Measurements from ENCODE around the gene TBC1D13. TPM values are rescaled to one million over a fixed set of nuclear protein-coding genes. Genes with fewer than 3 reads are reported as not detected.
"Not testable (repeated sequence)": the region's sequence is repeated elsewhere in the genome, so short reads cannot be mapped to it uniquely, and the experiment has no call there.

Gene TBC1D13
- polyA plus RNA-seq, 1 experiment, result 31.9 TPM

- no peak for DNase-seq (ENCODE audit: low read depth)
- Histone ChIP-seq H3K36me3 (ENCODE audit: control insufficient read depth, insufficient read depth, low read length) (no peaks in the 10 kb centered on the region), H3K4me3 (ENCODE audit: low read depth, low read length) (no peak overlapping the region), H3K27me3 (ENCODE audit: control insufficient read depth, insufficient read depth, low read length) (no peaks in the 10 kb centered on the region)
- POLR2A ChIA-PET, result no interaction called here
- peak; percentile 39 for TF ChIP-seq CTCF (IDR thresholded peaks at IDR 0.05; ENCODE audit: insufficient read depth, low read depth, low read length)
- CTCF ChIA-PET, result interaction anchor here (0.5 to 2.8 kb wide), 9 partner anchors 14 to 161 kb away, joined by 3 to 11 read pairs (median 4); partner anchors contain the start of gene ENDOG
Measured at GRCh38 chr9:128845186-128845931, 58.3 kb downstream of the TBC1D13 start.

- TF ChIP-seq CTCF (IDR thresholded peaks at IDR 0.05; ENCODE audit: insufficient read depth, low read depth, low read length), result no peak
- DNase-seq (ENCODE audit: low read depth), result no peak
- ChIA-PET CTCF (interaction anchor here (1.0 kb wide), 2 partner anchors 16 to 81 kb away, joined by 3 to 4 read pairs; no protein-coding TSS in a partner anchor), POLR2A (no interaction called here)
- H3K27me3 ChIP-seq (ENCODE audit: control insufficient read depth, insufficient read depth, low read length), result no peaks in the 10 kb centered on the region
- H3K4me3 ChIP-seq (ENCODE audit: low read depth, low read length), result no peak overlapping the region
- no peaks in the 10 kb centered on the region for H3K36me3 ChIP-seq (ENCODE audit: control insufficient read depth, insufficient read depth, low read length)
Measured at GRCh38 chr9:128846680-128847030, 59.6 kb downstream of the TBC1D13 start.

- Histone ChIP-seq H3K4me3 (ENCODE audit: low read depth, low read length) (no peak overlapping the region), H3K36me3 (ENCODE audit: control insufficient read depth, insufficient read depth, low read length) (no peaks in the 10 kb centered on the region), H3K27me3 (ENCODE audit: control insufficient read depth, insufficient read depth, low read length) (no peaks in the 10 kb centered on the region)
- no peak for TF ChIP-seq CTCF (IDR thresholded peaks at IDR 0.05; ENCODE audit: insufficient read depth, low read depth, low read length)
- CTCF ChIA-PET, result no interaction called here
- no peak for DNase-seq (ENCODE audit: low read depth)
- POLR2A ChIA-PET, result no interaction called here
Measured at GRCh38 chr9:128847803-128848202, 60.8 kb downstream of the TBC1D13 start.

- H3K27me3 ChIP-seq (ENCODE audit: control insufficient read depth, insufficient read depth, low read length); H3K36me3 ChIP-seq (ENCODE audit: control insufficient read depth, insufficient read depth, low read length); H3K4me3 ChIP-seq (ENCODE audit: low read depth, low read length); DNase-seq (ENCODE audit: low read depth); POLR2A ChIA-PET: not testable (repeated sequence)
- CTCF ChIA-PET, result interaction anchor here (1.0 kb wide), 1 partner anchor 78 kb away, joined by 3 read pairs; no protein-coding TSS in a partner anchor
Measured at GRCh38 chr9:128851024-128851423, 64.0 kb downstream of the TBC1D13 start.

- H3K36me3 ChIP-seq (ENCODE audit: control insufficient read depth, insufficient read depth, low read length); H3K4me3 ChIP-seq (ENCODE audit: low read depth, low read length); POLR2A ChIA-PET; DNase-seq (ENCODE audit: low read depth); H3K27me3 ChIP-seq (ENCODE audit: control insufficient read depth, insufficient read depth, low read length): not testable (repeated sequence)
- CTCF ChIA-PET, result interaction anchor here (0.7 to 1.3 kb wide), 5 partner anchors 60 to 158 kb away, joined by 3 to 9 read pairs (median 3); no protein-coding TSS in a partner anchor
- peak; percentile 39 for TF ChIP-seq CTCF (IDR thresholded peaks at IDR 0.05; ENCODE audit: insufficient read depth, low read depth, low read length)
Measured at GRCh38 chr9:128851779-128852600, 64.9 kb downstream of the TBC1D13 start.

GRCh38 chr9:128852646-128853045 is 65.6 kb downstream of the TBC1D13 start:
- H3K27me3 ChIP-seq (ENCODE audit: control insufficient read depth, insufficient read depth, low read length); H3K36me3 ChIP-seq (ENCODE audit: control insufficient read depth, insufficient read depth, low read length); DNase-seq (ENCODE audit: low read depth); POLR2A ChIA-PET; H3K4me3 ChIP-seq (ENCODE audit: low read depth, low read length): not testable (repeated sequence)
- CTCF ChIA-PET, result interaction anchor here (0.7 to 1.3 kb wide), 4 partner anchors 59 to 157 kb away, joined by 3 to 9 read pairs (median 4); no protein-coding TSS in a partner anchor

GRCh38 chr9:128854454-128854853 is 67.4 kb downstream of the TBC1D13 start:
- POLR2A ChIA-PET; H3K4me3 ChIP-seq (ENCODE audit: low read depth, low read length); H3K36me3 ChIP-seq (ENCODE audit: control insufficient read depth, insufficient read depth, low read length); H3K27me3 ChIP-seq (ENCODE audit: control insufficient read depth, insufficient read depth, low read length); DNase-seq (ENCODE audit: low read depth): not testable (repeated sequence)
- CTCF ChIA-PET, result interaction anchor here (1.0 to 15.6 kb wide), 2 partner anchors 8 to 73 kb away, joined by 4 to 228 read pairs; no protein-coding TSS in a partner anchor

- H3K27me3 ChIP-seq (ENCODE audit: control insufficient read depth, insufficient read depth, low read length); DNase-seq (ENCODE audit: low read depth); H3K36me3 ChIP-seq (ENCODE audit: control insufficient read depth, insufficient read depth, low read length); H3K4me3 ChIP-seq (ENCODE audit: low read depth, low read length): not testable (repeated sequence)
- ChIA-PET POLR2A (interaction anchor here (0.7 kb wide), 1 partner anchor 178 kb away, joined by 5 read pairs; no protein-coding TSS in a partner anchor), CTCF (interaction anchor here (1.0 to 15.6 kb wide), 3 partner anchors 13 to 69 kb away, joined by 3 to 228 read pairs (median 5); no protein-coding TSS in a partner anchor)
Measured at GRCh38 chr9:128858476-128858875, 71.4 kb downstream of the TBC1D13 start.

Measured in BJ (cell line).